ENCODE data around the gene CDH6.

The CDH6 gene

DNA sequence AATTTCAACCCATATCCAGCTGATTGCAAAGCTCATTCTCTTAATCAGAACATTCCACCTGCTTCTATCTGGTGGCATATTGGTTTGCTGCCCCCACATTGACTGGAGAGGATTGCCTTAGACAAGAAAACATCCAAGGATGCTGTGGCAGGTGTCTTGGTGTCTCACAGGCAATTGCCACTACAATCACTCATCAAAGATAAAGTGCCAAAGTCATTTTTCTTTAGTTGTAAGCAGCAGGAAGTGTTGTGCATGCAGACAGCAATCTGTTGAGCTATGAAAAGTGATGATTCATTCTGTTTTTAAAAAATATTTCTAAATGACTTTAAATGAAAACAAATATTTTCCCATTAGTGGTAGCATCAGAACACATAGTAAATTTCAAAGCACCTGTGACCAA is 53.9 kb downstream of the CDH6 start:
- TF ChIP-seq CTCF (IDR thresholded peaks at IDR 0.05; ENCODE audit: control insufficient read depth, insufficient read depth, low read depth, low read length, missing control alignments) = no peak
- no peak for DNase-seq (ENCODE audit: low read depth)
- H3K4me3 ChIP-seq (ENCODE audit: control insufficient read depth, low read depth, low read length) = no peak overlapping the region

DNA sequence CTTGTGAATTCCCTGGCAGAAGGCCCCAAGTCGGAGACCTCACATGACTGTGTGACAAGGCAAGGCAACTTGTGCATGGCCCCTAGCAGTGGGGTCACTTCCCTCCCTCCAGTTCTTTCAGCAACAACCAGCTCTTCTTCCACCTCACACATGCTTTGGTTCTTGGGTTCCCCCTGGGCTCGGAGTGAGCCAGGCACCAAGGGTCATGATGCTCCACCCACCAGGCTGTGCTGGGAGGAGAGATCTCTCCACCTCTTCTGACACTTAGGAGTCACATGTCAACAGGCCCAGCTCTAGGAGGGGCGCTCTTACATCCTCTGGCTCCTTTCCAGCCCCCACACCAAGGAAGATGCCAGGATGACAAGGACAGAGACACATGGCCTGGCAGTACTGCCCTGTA is 56.7 kb downstream of the CDH6 start:
- DNase-seq (ENCODE audit: low read depth) = no peak

DNA sequence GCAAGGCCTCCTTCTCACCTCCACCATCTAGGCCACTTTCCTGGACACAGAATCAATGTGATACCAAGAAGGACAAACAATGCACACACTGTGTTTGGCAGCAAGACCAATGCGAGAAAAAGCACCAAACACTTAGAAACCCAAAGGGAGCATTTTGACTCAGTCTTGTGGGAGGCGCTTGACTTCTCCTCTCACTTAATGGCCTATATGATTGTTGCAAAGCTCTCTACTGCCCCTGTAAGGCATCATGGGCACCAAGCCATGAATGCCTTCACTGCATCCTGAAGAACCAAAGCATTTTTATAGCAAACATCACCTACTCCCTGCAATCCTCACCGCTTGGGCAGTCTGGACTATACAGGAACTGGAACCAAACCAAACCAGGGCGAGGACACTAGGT is 57.5 kb downstream of the CDH6 start:
- no peak for DNase-seq (ENCODE audit: low read depth)
- no peak for TF ChIP-seq CTCF (IDR thresholded peaks at IDR 0.05; ENCODE audit: control insufficient read depth, insufficient read depth, low read depth, low read length, missing control alignments)
- no peak overlapping the region for H3K4me3 ChIP-seq (ENCODE audit: control insufficient read depth, low read depth, low read length)

More for the DNA sequence above, 56.7 kb downstream of the CDH6 start:
- TF ChIP-seq CTCF (IDR thresholded peaks at IDR 0.05; ENCODE audit: control insufficient read depth, insufficient read depth, low read depth, low read length, missing control alignments) = no peak
- H3K4me3 ChIP-seq (ENCODE audit: control insufficient read depth, low read depth, low read length) = no peak overlapping the region

DNA sequence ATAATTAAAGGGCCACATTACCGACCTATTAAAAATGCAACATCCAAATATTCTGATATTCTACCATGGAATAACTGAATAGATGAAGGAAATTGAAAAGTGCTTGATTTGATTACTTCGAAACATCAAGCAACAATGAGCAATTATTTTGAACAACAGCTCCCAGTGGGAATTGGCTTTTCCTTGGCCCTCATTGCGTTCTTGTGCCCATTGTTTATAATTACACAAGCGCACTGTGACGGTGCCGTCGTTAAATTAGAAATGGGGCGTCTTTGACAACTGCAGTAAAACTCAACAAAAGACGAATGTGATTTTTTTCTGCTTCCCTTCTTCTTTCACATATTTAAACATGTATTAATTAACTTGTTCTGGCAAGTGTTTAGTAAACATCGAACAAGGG is 61.6 kb downstream of the CDH6 start:
- no peak for TF ChIP-seq CTCF (IDR thresholded peaks at IDR 0.05; ENCODE audit: control insufficient read depth, insufficient read depth, low read depth, low read length, missing control alignments)
- no peak overlapping the region for H3K4me3 ChIP-seq (ENCODE audit: control insufficient read depth, low read depth, low read length)
- no peak for DNase-seq (ENCODE audit: low read depth)

GRCh38 chr5:31268256-31268655 is 74.8 kb downstream of the CDH6 start:
- no peak overlapping the region for H3K4me3 ChIP-seq (ENCODE audit: control insufficient read depth, low read depth, low read length)
- no peak for TF ChIP-seq CTCF (IDR thresholded peaks at IDR 0.05; ENCODE audit: control insufficient read depth, insufficient read depth, low read depth, low read length, missing control alignments)
- no peak for DNase-seq (ENCODE audit: low read depth)

- DNase-seq (ENCODE audit: low read depth) = no peak
- no peak for TF ChIP-seq CTCF (IDR thresholded peaks at IDR 0.05; ENCODE audit: control insufficient read depth, insufficient read depth, low read depth, low read length, missing control alignments)
- no peak overlapping the region for H3K4me3 ChIP-seq (ENCODE audit: control insufficient read depth, low read depth, low read length)
Observed at GRCh38 chr5:31268686-31269085, 75.2 kb downstream of the CDH6 start.

GRCh38 chr5:31269259-31269658 is 75.8 kb downstream of the CDH6 start:
- H3K4me3 ChIP-seq (ENCODE audit: control insufficient read depth, low read depth, low read length) = no peak overlapping the region
- TF ChIP-seq CTCF (IDR thresholded peaks at IDR 0.05; ENCODE audit: control insufficient read depth, insufficient read depth, low read depth, low read length, missing control alignments) = no peak
- DNase-seq (ENCODE audit: low read depth) = no peak

Data from AG09309 (cell line).